HG03432 (cell line): ENCODE measurements around the gene PDSS2.
"Not testable (repeated sequence)": the region's sequence is repeated elsewhere in the genome, so short reads cannot be mapped to it uniquely, and the experiment has no call there.

Source experiments
- ATAC-seq: cut with Tn5 transposase; IDR thresholded peaks from one replicate; pipeline ENCODE4 v1.9.1; 2021; ENCODE audit warnings: mild to moderate bottlenecking, moderate library complexity; ENCODE audit not compliant: unreplicated experiment

PDSS2 gene

GRCh38 chr6:107369493-107369892, 89.9 kb downstream of the PDSS2 start:
- ATAC-seq: no peak

GRCh38 chr6:107368471-107368870, 90.9 kb downstream of the PDSS2 start:
- no peak for ATAC-seq

- ATAC-seq: not testable (repeated sequence)
Observed at GRCh38 chr6:107364173-107364572, 95.2 kb downstream of the PDSS2 start.

- ATAC-seq: no peak
Observed at GRCh38 chr6:107361753-107362604, 97.4 kb downstream of the PDSS2 start.

- no peak for ATAC-seq
Observed at GRCh38 chr6:107360476-107360875, 98.9 kb downstream of the PDSS2 start.

- ATAC-seq: no peak
Observed at GRCh38 chr6:107357842-107358241, 101.5 kb downstream of the PDSS2 start.

- no peak for ATAC-seq
Observed at GRCh38 chr6:107357031-107357430, 102.3 kb downstream of the PDSS2 start.

- no peak for ATAC-seq
Observed at GRCh38 chr6:107355659-107356058, 103.7 kb downstream of the PDSS2 start.

GRCh38 chr6:107354451-107354850, 104.9 kb downstream of the PDSS2 start:
- ATAC-seq: no peak

GRCh38 chr6:107353773-107354382, 105.5 kb downstream of the PDSS2 start:
- no peak for ATAC-seq

- no peak for ATAC-seq
Observed at GRCh38 chr6:107348224-107348623, 111.1 kb downstream of the PDSS2 start.

- ATAC-seq: no peak
Observed at GRCh38 chr6:107345393-107345792, 114.0 kb downstream of the PDSS2 start.

- no peak for ATAC-seq
Observed at GRCh38 chr6:107344981-107345380, 114.4 kb downstream of the PDSS2 start.

- no peak for ATAC-seq
Observed at GRCh38 chr6:107344383-107344782, 115.0 kb downstream of the PDSS2 start.

- ATAC-seq: no peak
Observed at GRCh38 chr6:107342144-107342543, 117.2 kb downstream of the PDSS2 start.

GRCh38 chr6:107340881-107341280, 118.5 kb downstream of the PDSS2 start:
- ATAC-seq: no peak

GRCh38 chr6:107337191-107337741, 122.1 kb downstream of the PDSS2 start:
- no peak for ATAC-seq

- ATAC-seq: no peak
Observed at GRCh38 chr6:107334026-107334425, 125.3 kb downstream of the PDSS2 start.

- no peak for ATAC-seq
Observed at GRCh38 chr6:107333491-107333890, 125.9 kb downstream of the PDSS2 start.

- ATAC-seq: no peak
Observed at GRCh38 chr6:107331409-107332386, 127.7 kb downstream of the PDSS2 start.

GRCh38 chr6:107330168-107330567, 129.2 kb downstream of the PDSS2 start:
- ATAC-seq: peak; percentile 98
